Measurements from ENCODE around the gene CHSY3. TPM values are rescaled to one million over a fixed set of nuclear protein-coding genes. Genes with fewer than 3 reads are reported as not detected.
A peak's percentile ranks its signal among the peaks of the same experiment; 100 is the strongest.

Gene CHSY3
- not detected for total RNA-seq

GRCh38 chr5:129904102-129904666 lies at the start of gene CHSY3:
TSS of gene CHSY3 (plus strand) at chr5:129904465.
- Mint-ChIP-seq H3K9me3 (no peaks in the 10 kb centered on the region), H3K27ac (no peak within 1 kb of the TSS), H3K36me3 (peaks cover 15 to 16% of the 10 kb centered on the region in 2 donors)
- peak; percentile 39 to 89 for ATAC-seq
- peak in 1 of 2 donors; percentile 48 for DNase-seq (ENCODE audit: low spot score in 2 of 2)

GRCh38 chr5:129856325-129856724 lies 47.9 kb upstream of the CHSY3 start:
- ATAC-seq (no peak), DNase-seq (ENCODE audit: low spot score in 2 of 2) (no peak)
- Mint-ChIP-seq H3K36me3 (no peaks in the 10 kb centered on the region), H3K9me3 (no peaks in the 10 kb centered on the region), H3K27ac (no peak overlapping the region)

- DNase-seq (ENCODE audit: low spot score in 2 of 2) (no peak), ATAC-seq (no peak)
- Mint-ChIP-seq H3K9me3 (no peaks in the 10 kb centered on the region), H3K27ac (no peak overlapping the region), H3K36me3 (no peaks in the 10 kb centered on the region)
Measured at GRCh38 chr5:129857116-129857515, 47.1 kb upstream of the CHSY3 start.

- Mint-ChIP-seq H3K9me3 (no peaks in the 10 kb centered on the region), H3K36me3 (no peaks in the 10 kb centered on the region), H3K27ac (no peak overlapping the region)
- ATAC-seq (no peak), DNase-seq (ENCODE audit: low spot score in 2 of 2) (no peak)
Measured at GRCh38 chr5:129858131-129858675, 46.1 kb upstream of the CHSY3 start.

GRCh38 chr5:129884322-129884721 lies 19.9 kb upstream of the CHSY3 start:
- Mint-ChIP-seq H3K9me3 (no peaks in the 10 kb centered on the region), H3K27ac (no peak overlapping the region), H3K36me3 (no peaks in the 10 kb centered on the region)
- ATAC-seq (no peak), DNase-seq (ENCODE audit: low spot score in 2 of 2) (no peak)

GRCh38 chr5:129899454-129899853 lies 4.8 kb upstream of the CHSY3 start:
- no peak for ATAC-seq
- Mint-ChIP-seq H3K36me3 (peaks cover 7% of the 10 kb centered on the region in 2 donors), H3K27ac (no peak overlapping the region), H3K9me3 (no peaks in the 10 kb centered on the region)
- DNase-seq (ENCODE audit: low spot score in 2 of 2), result no peak

GRCh38 chr5:129902816-129903215 lies 1.4 kb upstream of the CHSY3 start:
- peaks cover 15 to 16% of the 10 kb centered on the region in 2 donors for H3K36me3 Mint-ChIP-seq
- H3K9me3 Mint-ChIP-seq, result no peaks in the 10 kb centered on the region
- ATAC-seq, result no peak
- H3K27ac Mint-ChIP-seq, result no peak overlapping the region
- DNase-seq (ENCODE audit: low spot score in 2 of 2), result no peak

- Mint-ChIP-seq H3K27ac (no peak overlapping the region), H3K9me3 (no peaks in the 10 kb centered on the region), H3K36me3 (peaks cover 15 to 16% of the 10 kb centered on the region in 2 donors)
- ATAC-seq (no peak), DNase-seq (ENCODE audit: low spot score in 2 of 2) (peak in 1 of 2 donors; percentile 3)
Measured at GRCh38 chr5:129903466-129904101, 681 bp upstream of the CHSY3 start.

- peak in 1 of 2 donors; percentile 54 for ATAC-seq
- H3K9me3 Mint-ChIP-seq, result no peaks in the 10 kb centered on the region
- peak in 1 of 2 donors; percentile 20 for DNase-seq (ENCODE audit: low spot score in 2 of 2)
- H3K36me3 Mint-ChIP-seq, result peaks cover 15 to 16% of the 10 kb centered on the region in 2 donors
- H3K27ac Mint-ChIP-seq, result no peak overlapping the region
Measured at GRCh38 chr5:129904667-129905472, 605 bp downstream of the CHSY3 start.

- H3K27ac Mint-ChIP-seq, result no peak overlapping the region
- ATAC-seq, result no peak
- peak in 1 of 2 donors; percentile 7 for DNase-seq (ENCODE audit: low spot score in 2 of 2)
- no peaks in the 10 kb centered on the region for H3K9me3 Mint-ChIP-seq
- H3K36me3 Mint-ChIP-seq, result peaks cover 15 to 16% of the 10 kb centered on the region in 2 donors
Measured at GRCh38 chr5:129905473-129906176, 1.4 kb downstream of the CHSY3 start.

GRCh38 chr5:129906177-129906887 lies 2.1 kb downstream of the CHSY3 start:
- no peak for ATAC-seq
- Mint-ChIP-seq H3K9me3 (no peaks in the 10 kb centered on the region), H3K36me3 (peaks cover 15 to 16% of the 10 kb centered on the region in 2 donors), H3K27ac (no peak overlapping the region)
- DNase-seq (ENCODE audit: low spot score in 2 of 2), result no peak

- ATAC-seq, result no peak
- no peak overlapping the region for H3K27ac Mint-ChIP-seq
- H3K9me3 Mint-ChIP-seq, result no peaks in the 10 kb centered on the region
- DNase-seq (ENCODE audit: low spot score in 2 of 2), result no peak
- H3K36me3 Mint-ChIP-seq, result peaks cover 8 to 9% of the 10 kb centered on the region in 2 donors
Measured at GRCh38 chr5:129909225-129909624, 5.0 kb downstream of the CHSY3 start.

- Mint-ChIP-seq H3K9me3 (no peaks in the 10 kb centered on the region), H3K27ac (no peak overlapping the region), H3K36me3 (no peaks in the 10 kb centered on the region)
- DNase-seq (ENCODE audit: low spot score in 2 of 2) (no peak), ATAC-seq (no peak)
Measured at GRCh38 chr5:129912601-129913255, 8.5 kb downstream of the CHSY3 start.

GRCh38 chr5:129915415-129915814 lies 11.2 kb downstream of the CHSY3 start:
- ATAC-seq, result no peak
- Mint-ChIP-seq H3K9me3 (peaks cover 5 to 6% of the 10 kb centered on the region in 2 donors), H3K36me3 (no peaks in the 10 kb centered on the region), H3K27ac (no peak overlapping the region)
- DNase-seq (ENCODE audit: low spot score in 2 of 2), result no peak

GRCh38 chr5:129917224-129917623 lies 13.0 kb downstream of the CHSY3 start:
- no peak for DNase-seq (ENCODE audit: low spot score in 2 of 2)
- ATAC-seq, result no peak
- Mint-ChIP-seq H3K27ac (no peak overlapping the region), H3K36me3 (no peaks in the 10 kb centered on the region), H3K9me3 (peaks cover 5 to 9% of the 10 kb centered on the region in 2 donors)

GRCh38 chr5:129921204-129921603 lies 16.9 kb downstream of the CHSY3 start:
- no peak for DNase-seq (ENCODE audit: low spot score in 2 of 2)
- no peak overlapping the region for H3K27ac Mint-ChIP-seq

More at GRCh38 chr5:129921204-129921603, 16.9 kb downstream of the CHSY3 start:
- ATAC-seq, result no peak
- Mint-ChIP-seq H3K9me3 (peaks cover 5 to 9% of the 10 kb centered on the region in 2 donors), H3K36me3 (no peaks in the 10 kb centered on the region)

Data from activated naive CD4-positive, alpha-beta T cell treated with anti-CD3 and anti-CD28 coated beads, Interleukin-2, amount 50 U/mL, for 72 hours (primary cell).